ENCODE measurements around the gene LRRC42. TPM values are rescaled to one million over a fixed set of nuclear protein-coding genes. Genes with fewer than 3 reads are reported as not detected.
A peak's percentile ranks its signal among the peaks of the same experiment; 100 is the strongest.

Gene LRRC42
- polyA plus RNA-seq (ENCODE audit: insufficient read length in 3 of 3) = 10 to 100 TPM; 43.7 to 49.9 (median 46.9) TPM

- DNase-seq (ENCODE audit: low read depth in 3 of 3, low spot score in 2 of 3) = peak in 1 of 3 donors; percentile 51
These were observed at the start of gene LRRC42 for GRCh38 chr1:53946252-53947171. Gene LRRC42 (plus strand): TSS chr1:53946350. CDS start chr1:53952000, 5,650 bp downstream.

- DNase-seq (ENCODE audit: low read depth in 3 of 3, low spot score in 2 of 3) = no peak
These were observed 49.4 kb upstream of the LRRC42 start for GRCh38 chr1:53896635-53897229.

- DNase-seq (ENCODE audit: low read depth in 3 of 3, low spot score in 2 of 3) = peak; percentile 57 to 61 (median 58)
These were observed 46.9 kb upstream of the LRRC42 start for GRCh38 chr1:53899206-53899628.

GRCh38 chr1:53899708-53900107, 46.4 kb upstream of the LRRC42 start:
- DNase-seq (ENCODE audit: low read depth in 3 of 3, low spot score in 2 of 3) = no peak

- no peak for DNase-seq (ENCODE audit: low read depth in 3 of 3, low spot score in 2 of 3)
These were observed 43.7 kb upstream of the LRRC42 start for GRCh38 chr1:53902235-53903138.

GRCh38 chr1:53905509-53905908, 40.6 kb upstream of the LRRC42 start:
- no peak for DNase-seq (ENCODE audit: low read depth in 3 of 3, low spot score in 2 of 3)

GRCh38 chr1:53906121-53906520, 40.0 kb upstream of the LRRC42 start:
- DNase-seq (ENCODE audit: low read depth in 3 of 3, low spot score in 2 of 3) = no peak

GRCh38 chr1:53909946-53910345, 36.2 kb upstream of the LRRC42 start:
- DNase-seq (ENCODE audit: low read depth in 3 of 3, low spot score in 2 of 3) = no peak

GRCh38 chr1:53911442-53911841, 34.7 kb upstream of the LRRC42 start:
- DNase-seq (ENCODE audit: low read depth in 3 of 3, low spot score in 2 of 3) = no peak

GRCh38 chr1:53913352-53914033, 32.7 kb upstream of the LRRC42 start:
- no peak for DNase-seq (ENCODE audit: low read depth in 3 of 3, low spot score in 2 of 3)

- DNase-seq (ENCODE audit: low read depth in 3 of 3, low spot score in 2 of 3) = no peak
These were observed 27.8 kb upstream of the LRRC42 start for GRCh38 chr1:53918343-53918742.

- no peak for DNase-seq (ENCODE audit: low read depth in 3 of 3, low spot score in 2 of 3)
These were observed 26.5 kb upstream of the LRRC42 start for GRCh38 chr1:53919675-53920066.

GRCh38 chr1:53927376-53927881, 18.7 kb upstream of the LRRC42 start:
- no peak for DNase-seq (ENCODE audit: low read depth in 3 of 3, low spot score in 2 of 3)

- DNase-seq (ENCODE audit: low read depth in 3 of 3, low spot score in 2 of 3) = peak in 1 of 3 donors; percentile 31
These were observed 16.7 kb upstream of the LRRC42 start for GRCh38 chr1:53929246-53929960.

GRCh38 chr1:53930932-53931331, 15.2 kb upstream of the LRRC42 start:
- no peak for DNase-seq (ENCODE audit: low read depth in 3 of 3, low spot score in 2 of 3)

- no peak for DNase-seq (ENCODE audit: low read depth in 3 of 3, low spot score in 2 of 3)
These were observed 14.6 kb upstream of the LRRC42 start for GRCh38 chr1:53931523-53931922.

- DNase-seq (ENCODE audit: low read depth in 3 of 3, low spot score in 2 of 3) = no peak
These were observed 11.9 kb upstream of the LRRC42 start for GRCh38 chr1:53934170-53934765.

GRCh38 chr1:53936430-53936829, 9.7 kb upstream of the LRRC42 start:
- DNase-seq (ENCODE audit: low read depth in 3 of 3, low spot score in 2 of 3) = no peak
